OCI-LY7 (cell line): ENCODE results near the gene CFAP92.

Experiments
- EZH2phosphoT487 ChIP-seq: fragments of 200-600 bp; sonication (generic); IDR thresholded peaks from 2 replicates; pipeline ENCODE4 v1.6.1; 2018; ENCODE audit warnings: low read depth, borderline replicate concordance, mild to moderate bottlenecking, mixed run types, antibody characterized with exemption, low read length, moderate library complexity, mixed read lengths
- TF ChIP-seq, protein P1 (sequence below): fragments of 200-600 bp; sonication (generic); conservative IDR thresholded peaks from 2 replicates; pipeline ENCODE4 v1.5.1; 2014; ENCODE audit warnings: mild to moderate bottlenecking, antibody characterized with exemption, low read length, moderate library complexity, mixed read lengths

DNA sequence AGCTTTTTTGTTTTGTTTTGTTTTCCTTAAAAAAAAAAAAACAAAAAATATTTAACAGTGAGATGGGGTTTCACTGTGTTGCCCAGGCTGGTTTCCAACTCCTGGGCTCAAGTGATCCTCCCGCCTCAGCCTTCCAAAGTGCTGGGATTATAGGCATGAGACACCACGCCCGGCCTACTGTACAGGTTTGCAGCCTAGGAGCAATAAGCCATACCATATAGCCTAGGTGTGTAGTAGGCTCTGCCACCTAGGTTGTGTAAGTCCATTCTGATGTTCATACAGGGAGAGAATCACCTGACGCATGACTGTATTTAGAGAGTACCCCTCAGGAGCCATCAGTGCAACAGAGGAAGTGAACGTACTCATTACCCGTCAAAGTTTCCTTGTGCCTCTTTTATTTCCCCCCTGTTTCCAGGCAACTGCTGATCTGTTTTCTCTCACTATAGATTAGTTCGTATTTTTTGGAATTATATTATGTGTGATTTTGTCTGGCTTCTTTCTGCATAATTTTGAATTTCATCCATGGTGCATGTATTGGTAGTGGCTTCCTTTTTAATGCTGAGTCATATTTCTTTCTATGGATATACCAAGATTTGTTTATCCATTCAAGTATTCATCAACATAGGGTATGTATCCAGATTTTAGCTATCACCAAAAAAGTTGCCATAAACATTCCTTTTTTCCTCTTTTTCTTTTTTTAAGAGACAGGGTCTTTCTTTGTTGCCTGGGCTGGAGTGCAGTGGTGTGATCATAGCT lies 104.6 kb downstream of the CFAP92 start:
- TF ChIP-seq, protein P1, sequence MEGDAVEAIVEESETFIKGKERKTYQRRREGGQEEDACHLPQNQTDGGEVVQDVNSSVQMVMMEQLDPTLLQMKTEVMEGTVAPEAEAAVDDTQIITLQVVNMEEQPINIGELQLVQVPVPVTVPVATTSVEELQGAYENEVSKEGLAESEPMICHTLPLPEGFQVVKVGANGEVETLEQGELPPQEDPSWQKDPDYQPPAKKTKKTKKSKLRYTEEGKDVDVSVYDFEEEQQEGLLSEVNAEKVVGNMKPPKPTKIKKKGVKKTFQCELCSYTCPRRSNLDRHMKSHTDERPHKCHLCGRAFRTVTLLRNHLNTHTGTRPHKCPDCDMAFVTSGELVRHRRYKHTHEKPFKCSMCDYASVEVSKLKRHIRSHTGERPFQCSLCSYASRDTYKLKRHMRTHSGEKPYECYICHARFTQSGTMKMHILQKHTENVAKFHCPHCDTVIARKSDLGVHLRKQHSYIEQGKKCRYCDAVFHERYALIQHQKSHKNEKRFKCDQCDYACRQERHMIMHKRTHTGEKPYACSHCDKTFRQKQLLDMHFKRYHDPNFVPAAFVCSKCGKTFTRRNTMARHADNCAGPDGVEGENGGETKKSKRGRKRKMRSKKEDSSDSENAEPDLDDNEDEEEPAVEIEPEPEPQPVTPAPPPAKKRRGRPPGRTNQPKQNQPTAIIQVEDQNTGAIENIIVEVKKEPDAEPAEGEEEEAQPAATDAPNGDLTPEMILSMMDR = no peak
- no peak for TF ChIP-seq EZH2phosphoT487
